Dermis microvascular lymphatic vessel endothelial cell (primary cell): ENCODE measurements around the gene TBC1D2B. TPM values are rescaled to one million over a fixed set of nuclear protein-coding genes. Genes with fewer than 3 reads are reported as not detected.
A peak's percentile ranks its signal among the peaks of the same experiment; 100 is the strongest.
"Not testable (repeated sequence)": the region's sequence is repeated elsewhere in the genome, so short reads cannot be mapped to it uniquely, and the experiment has no call there.

Experiments used
- DNase-seq, 2 donors: peaks; one replicate each; pipeline versions ENCODE4 v3.0.0 to v3.0.0-alpha.2; 2010; ENCODE audit warnings: low read depth in 2 of 2
- total RNA-seq: library from RNA; depleted of rRNA; stranded (reverse); fragments of >200 nt; gene quantifications from 2 replicates; pipeline ENCODE4 v1.2.1, GENCODE V29; 2014

TBC1D2B gene
- total RNA-seq, 1 donor from 2014 or later = 28.2 TPM

- DNase-seq = not testable (repeated sequence)
Measured at GRCh38 chr15:77976760-77977525, 100.6 kb downstream of the TBC1D2B start.

GRCh38 chr15:77976095-77976450, 101.4 kb downstream of the TBC1D2B start:
- not testable (repeated sequence) for DNase-seq

GRCh38 chr15:77975332-77976094, 102.0 kb downstream of the TBC1D2B start:
- DNase-seq = no peak

- DNase-seq = no peak
Measured at GRCh38 chr15:77974416-77975331, 102.8 kb downstream of the TBC1D2B start.

GRCh38 chr15:77974098-77974414, 103.5 kb downstream of the TBC1D2B start:
- DNase-seq = peak in 1 of 2 donors; percentile 51

GRCh38 chr15:77973273-77974097, 104.0 kb downstream of the TBC1D2B start:
- DNase-seq = not testable (repeated sequence)

GRCh38 chr15:77972706-77973105, 104.8 kb downstream of the TBC1D2B start:
- not testable (repeated sequence) for DNase-seq

GRCh38 chr15:77971875-77972274, 105.6 kb downstream of the TBC1D2B start:
- DNase-seq = not testable (repeated sequence)

GRCh38 chr15:77970813-77971360, 106.6 kb downstream of the TBC1D2B start:
- not testable (repeated sequence) for DNase-seq

GRCh38 chr15:77969055-77969454, 108.5 kb downstream of the TBC1D2B start:
- no peak for DNase-seq

- no peak for DNase-seq
Measured at GRCh38 chr15:77967798-77968197, 109.7 kb downstream of the TBC1D2B start.

- DNase-seq = not testable (repeated sequence)
Measured at GRCh38 chr15:77967235-77967615, 110.3 kb downstream of the TBC1D2B start.

- DNase-seq = peak; percentile 38 to 67
Measured at GRCh38 chr15:77966540-77967234, 110.8 kb downstream of the TBC1D2B start.

GRCh38 chr15:77964193-77964592, 113.3 kb downstream of the TBC1D2B start:
- no peak for DNase-seq

- peak; percentile 26 to 65 for DNase-seq
Measured at GRCh38 chr15:77959432-77959879, 118.1 kb downstream of the TBC1D2B start.

- DNase-seq = not testable (repeated sequence)
Measured at GRCh38 chr15:77958716-77959431, 118.6 kb downstream of the TBC1D2B start.

- not testable (repeated sequence) for DNase-seq
Measured at GRCh38 chr15:77958021-77958420, 119.5 kb downstream of the TBC1D2B start.

- not testable (repeated sequence) for DNase-seq
Measured at GRCh38 chr15:77953926-77954325, 123.6 kb downstream of the TBC1D2B start.

GRCh38 chr15:77952928-77953446, 124.5 kb downstream of the TBC1D2B start:
- DNase-seq = not testable (repeated sequence)
